ENCODE data around the gene ZNF592. TPM values are rescaled to one million over a fixed set of nuclear protein-coding genes. Genes with fewer than 3 reads are reported as not detected.

Gene ZNF592
- polyA plus RNA-seq, 1 donor from 2014 or later = 3.9 TPM

- Histone ChIP-seq H4K20me1 (ENCODE audit: insufficient read depth) (no peaks in the 10 kb centered on the region), H3K4me3 (ENCODE audit: low read length) (no peak overlapping the region), H3K79me2 (replicated peaks; ENCODE audit: insufficient read depth, low read length) (no peaks in the 10 kb centered on the region), H3K4me2 (ENCODE audit: low read length) (no peak overlapping the region), H3K9me2 (ENCODE audit: insufficient read depth, low read length) (no peaks in the 10 kb centered on the region), H3K36me3 (ENCODE audit: insufficient read depth, low read length) (peaks cover 5% of the 10 kb centered on the region), H3F3A (ENCODE audit: insufficient read depth, low read length, poor library complexity, severe bottlenecking) (no peaks in the 10 kb centered on the region), H3K9me3 (ENCODE audit: low read length) (no peaks in the 10 kb centered on the region), H3K9ac (ENCODE audit: low read length) (no peak overlapping the region), H3K27ac (ENCODE audit: low read length) (no peak overlapping the region), H3K27me3 (ENCODE audit: insufficient read depth, low read depth, low read length) (no peaks in the 10 kb centered on the region), H2AFZ (ENCODE audit: low read depth, low read length) (no peak overlapping the region)
- TF ChIP-seq MXI1 (conservative IDR thresholded peaks at IDR 0.05; ENCODE audit: poor library complexity, severe bottlenecking) (no peak), CTCF (IDR thresholded peaks at IDR 0.05; ENCODE audit: poor library complexity, severe bottlenecking) (no peak), TAF1 (IDR thresholded peaks at IDR 0.05; ENCODE audit: low read depth) (no peak), EP300 (conservative IDR thresholded peaks at IDR 0.05; ENCODE audit: poor library complexity, severe bottlenecking) (no peak), EZH2 (IDR thresholded peaks at IDR 0.05; ENCODE audit: borderline replicate concordance, insufficient read depth, low read length, poor library complexity, severe bottlenecking) (no peak), SMC3 (conservative IDR thresholded peaks at IDR 0.05; ENCODE audit: poor library complexity) (no peak), RAD21 (conservative IDR thresholded peaks at IDR 0.05) (no peak), REST (IDR thresholded peaks at IDR 0.05; ENCODE audit: borderline replicate concordance) (no peak), POLR2AphosphoS5 (IDR thresholded peaks at IDR 0.05) (no peak)
Observed at GRCh38 chr15:84783493-84784251, 35.3 kb downstream of the ZNF592 start.

GRCh38 chr15:84784262-84784661 lies 35.9 kb downstream of the ZNF592 start:
- Histone ChIP-seq H3K4me3 (ENCODE audit: low read length) (no peak overlapping the region), H3K9ac (ENCODE audit: low read length) (no peak overlapping the region), H3K27ac (ENCODE audit: low read length) (no peak overlapping the region), H3F3A (ENCODE audit: insufficient read depth, low read length, poor library complexity, severe bottlenecking) (no peaks in the 10 kb centered on the region), H3K9me2 (ENCODE audit: insufficient read depth, low read length) (no peaks in the 10 kb centered on the region), H3K9me3 (ENCODE audit: low read length) (no peaks in the 10 kb centered on the region), H3K4me2 (ENCODE audit: low read length) (no peak overlapping the region), H3K36me3 (ENCODE audit: insufficient read depth, low read length) (peaks cover 5% of the 10 kb centered on the region), H3K79me2 (replicated peaks; ENCODE audit: insufficient read depth, low read length) (no peaks in the 10 kb centered on the region), H2AFZ (ENCODE audit: low read depth, low read length) (no peak overlapping the region), H4K20me1 (ENCODE audit: insufficient read depth) (no peaks in the 10 kb centered on the region), H3K27me3 (ENCODE audit: insufficient read depth, low read depth, low read length) (no peaks in the 10 kb centered on the region)
- TF ChIP-seq REST (IDR thresholded peaks at IDR 0.05; ENCODE audit: borderline replicate concordance) = no peak
- TF ChIP-seq CTCF (IDR thresholded peaks at IDR 0.05; ENCODE audit: poor library complexity, severe bottlenecking) = no peak
- no peak for TF ChIP-seq MXI1 (conservative IDR thresholded peaks at IDR 0.05; ENCODE audit: poor library complexity, severe bottlenecking)
- no peak for TF ChIP-seq POLR2AphosphoS5 (IDR thresholded peaks at IDR 0.05)
- no peak for TF ChIP-seq SMC3 (conservative IDR thresholded peaks at IDR 0.05; ENCODE audit: poor library complexity)
- no peak for TF ChIP-seq EZH2 (IDR thresholded peaks at IDR 0.05; ENCODE audit: borderline replicate concordance, insufficient read depth, low read length, poor library complexity, severe bottlenecking)
- TF ChIP-seq RAD21 (conservative IDR thresholded peaks at IDR 0.05) = no peak
- TF ChIP-seq TAF1 (IDR thresholded peaks at IDR 0.05; ENCODE audit: low read depth) = no peak
- no peak for TF ChIP-seq EP300 (conservative IDR thresholded peaks at IDR 0.05; ENCODE audit: poor library complexity, severe bottlenecking)
